ENCODE data around the gene ICAM1. TPM values are rescaled to one million over a fixed set of nuclear protein-coding genes. Genes with fewer than 3 reads are reported as not detected.
A peak's percentile ranks its signal among the peaks of the same experiment; 100 is the strongest.

ICAM1 gene
- total and polyA plus RNA-seq, 10 of the 15 experiments (the other 5 are each of a cell fraction or from before 2014, with no cell fraction given), result 7.6 to 115 (median 60.2) TPM

GRCh38 chr19:10289836-10290356, 19.0 kb downstream of the ICAM1 start, which contains the start of gene ICAM5 (continued):
- TF ChIP-seq EGR1 (IDR thresholded peaks at IDR 0.05; ENCODE audit: borderline replicate concordance in 1 of 2, low read depth in 2 of 2, low read length in 2 of 2), result 0 out of 3 replicates have a peak, but pooled peaks of 1 of the 2 experiments have one; percentile 5
- no peak for TF ChIP-seq CUX1 (IDR thresholded peaks at IDR 0.05; ENCODE audit: insufficient replicate concordance, low read depth, low read length)
- no peak for TF ChIP-seq NR2F1 (conservative IDR thresholded peaks at IDR 0.05)
- no peak for TF ChIP-seq BCL11A (IDR thresholded peaks at IDR 0.05; ENCODE audit: low read depth, low read length)
- no peak for TF ChIP-seq SMARCA5 (IDR thresholded peaks at IDR 0.05)
- no peak for TF ChIP-seq SUZ12 (IDR thresholded peaks at IDR 0.05; ENCODE audit: unreplicated experiment)
- TF ChIP-seq E2F4 (IDR thresholded peaks at IDR 0.05; ENCODE audit: low read depth, low read length), result no peak

Measured in GM12878 (cell line).